Endodermal cell (in vitro differentiated cells): ENCODE measurements around the gene KIF26B. TPM values are rescaled to one million over a fixed set of nuclear protein-coding genes. Genes with fewer than 3 reads are reported as not detected.

Experiments used
- DNase-seq: peaks from one replicate; pipeline ENCODE4 v3.0.0-alpha.2; 2017
- H3K27ac ChIP-seq: 2 replicates; pipeline ENCODE4 v1.5.1; 2013; ENCODE audit warnings: mild to moderate bottlenecking, low read depth, low read length, moderate library complexity
- H3K27me3 ChIP-seq: 2 replicates; pipeline ENCODE4 v1.6.1; 2013; ENCODE audit warnings: mild to moderate bottlenecking, low read length, moderate library complexity; ENCODE audit not compliant: insufficient read depth, control insufficient read depth, poor library complexity, severe bottlenecking
- H3K36me3 ChIP-seq: 2 replicates; pipeline ENCODE4 v1.7.0; 2013; ENCODE audit warnings: mild to moderate bottlenecking, low read length, moderate library complexity; ENCODE audit not compliant: control insufficient read depth, insufficient read depth
- H3K4me1 ChIP-seq: one replicate; pipeline ENCODE4 v1.7.0; 2013; ENCODE audit warnings: low read length; ENCODE audit not compliant: control insufficient read depth, insufficient read depth
- H3K4me3 ChIP-seq: 2 replicates; pipeline ENCODE4 v1.5.1; 2013; ENCODE audit warnings: mild to moderate bottlenecking, low read length, moderate library complexity
- H3K9ac ChIP-seq: 2 replicates; pipeline ENCODE4 v1.6.1; 2013; ENCODE audit warnings: mild to moderate bottlenecking, low read length, moderate library complexity; ENCODE audit not compliant: poor library complexity, severe bottlenecking; ENCODE audit errors: extremely low read depth
- H3K9me3 ChIP-seq: 2 replicates; pipeline ENCODE4 v1.6.1; 2013; ENCODE audit warnings: mild to moderate bottlenecking, low read length, moderate library complexity; ENCODE audit not compliant: control insufficient read depth
- H3K27ac Mint-ChIP-seq: 2 replicates; pipeline ENCODE4 v1.8.0; 2020; ENCODE audit warnings: mixed read lengths
- H3K27me3 Mint-ChIP-seq: 2 replicates; pipeline ENCODE4 v1.8.0; 2021; ENCODE audit warnings: mild to moderate bottlenecking, mixed read lengths; ENCODE audit not compliant: insufficient read depth
- H3K36me3 Mint-ChIP-seq: 2 replicates; pipeline ENCODE4 v1.8.0; 2020; ENCODE audit warnings: low read depth, mixed read lengths
- H3K4me1 Mint-ChIP-seq: 2 replicates; pipeline ENCODE4 v1.8.0; 2020; ENCODE audit warnings: mixed read lengths
- H3K4me3 Mint-ChIP-seq: 2 replicates; pipeline ENCODE4 v1.8.0; 2020; ENCODE audit warnings: mild to moderate bottlenecking, moderate library complexity, mixed read lengths
- H3K9me3 Mint-ChIP-seq: 2 replicates; pipeline ENCODE4 v1.8.0; 2020; ENCODE audit warnings: mild to moderate bottlenecking, mixed read lengths
- CTCF ChIP-seq: fragments of 200-600 bp; sonication (generic); conservative IDR thresholded peaks from 2 replicates; pipeline ENCODE4 v1.5.0; 2021; ENCODE audit warnings: antibody characterized with exemption, mild to moderate bottlenecking
- WGBS, 2 experiments: methylation state at CpG; one replicate each; pipeline versions ENCODE4 v1.1.5 to v1.1.7; 2013; ENCODE audit warnings: missing lambda C conversion rate in 2 of 2, mixed read lengths in 1 of 2; ENCODE audit not compliant: insufficient coverage in 1 of 2, insufficient read length in 1 of 2; 5-methylcytosine and 5-hydroxymethylcytosine counted together
- total RNA-seq, 2 donors: library from RNA; stranded (reverse); fragmentation: NEBNext Ultra II Directional in 1 of 2; extraction: Animal tissue kit (Norgen Biotek cat#: 25700) in 1 of 2; gene quantifications; 2 replicates in 1 of 2; 3 replicates in 1 of 2; pipeline ENCODE4 v1.2.1, GENCODE V29; 2021

KIF26B gene
- total RNA-seq, 2 donors from 2014 or later = 12.3 to 21.0 TPM

- no peak overlapping the region for H3K27ac Mint-ChIP-seq
- no peak overlapping the region for H3K27ac ChIP-seq
- DNase-seq = no peak
- no peaks in the 10 kb centered on the region for H3K4me1 ChIP-seq
- H3K9me3 Mint-ChIP-seq = no peaks in the 10 kb centered on the region
- H3K4me3 Mint-ChIP-seq = no peak overlapping the region
- 88 to 90% methylated on average over 2 of the region's 2 CpGs for WGBS, 2 experiments
- H3K4me3 ChIP-seq = no peak overlapping the region
- H3K27me3 ChIP-seq = no peaks in the 10 kb centered on the region
- peaks cover 16% of the 10 kb centered on the region for H3K36me3 Mint-ChIP-seq
- H3K9me3 ChIP-seq = no peaks in the 10 kb centered on the region
- no peaks in the 10 kb centered on the region for H3K27me3 Mint-ChIP-seq
- H3K9ac ChIP-seq = no peak overlapping the region
- peaks cover 14% of the 10 kb centered on the region for H3K36me3 ChIP-seq
- peaks cover 20% of the 10 kb centered on the region for H3K4me1 Mint-ChIP-seq
- TF ChIP-seq CTCF = no peak
These were observed 27.2 kb downstream of the KIF26B start for GRCh38 chr1:245182028-245182427.

GRCh38 chr1:245183429-245183828, 28.6 kb downstream of the KIF26B start:
- no peaks in the 10 kb centered on the region for H3K9me3 Mint-ChIP-seq
- H3K27me3 ChIP-seq = no peaks in the 10 kb centered on the region
- H3K36me3 Mint-ChIP-seq = peaks cover 23% of the 10 kb centered on the region
- H3K4me3 ChIP-seq = no peak overlapping the region
- H3K36me3 ChIP-seq = peaks cover 22% of the 10 kb centered on the region
- no peaks in the 10 kb centered on the region for H3K27me3 Mint-ChIP-seq
- no peak for DNase-seq
- H3K4me3 Mint-ChIP-seq = no peak overlapping the region
- no peaks in the 10 kb centered on the region for H3K9me3 ChIP-seq
- no peak overlapping the region for H3K9ac ChIP-seq
- 94 to 96% methylated on average over 3 of the region's 3 CpGs for WGBS, 2 experiments
- no peak overlapping the region for H3K27ac ChIP-seq
- peaks cover 18% of the 10 kb centered on the region for H3K4me1 Mint-ChIP-seq
- TF ChIP-seq CTCF = no peak
- H3K27ac Mint-ChIP-seq = no peak overlapping the region
- no peaks in the 10 kb centered on the region for H3K4me1 ChIP-seq

- WGBS, 2 experiments = 83 to 94% methylated on average over 2 to 4 of the region's 4 CpGs
- Mint-ChIP-seq H3K4me1 (peaks cover 19% of the 10 kb centered on the region), H3K27ac (no peak overlapping the region), H3K9me3 (no peaks in the 10 kb centered on the region), H3K4me3 (no peak overlapping the region), H3K27me3 (no peaks in the 10 kb centered on the region), H3K36me3 (peaks cover 28% of the 10 kb centered on the region)
- no peak for DNase-seq
- H3K27ac ChIP-seq = no peak overlapping the region
- no peak overlapping the region for H3K9ac ChIP-seq
- no peak overlapping the region for H3K4me3 ChIP-seq
- peaks cover 3% of the 10 kb centered on the region for H3K4me1 ChIP-seq
- H3K27me3 ChIP-seq = no peaks in the 10 kb centered on the region
- H3K9me3 ChIP-seq = no peaks in the 10 kb centered on the region
- TF ChIP-seq CTCF = no peak
- H3K36me3 ChIP-seq = peaks cover 22% of the 10 kb centered on the region
These were observed 30.0 kb downstream of the KIF26B start for GRCh38 chr1:245184779-245185178.
